ENCODE data around the gene KAZALD1.

Gene KAZALD1

GRCh38 chr10:101047961-101048892 is 13.6 kb upstream of the KAZALD1 start:
- no peak for DNase-seq (ENCODE audit: low read depth)

- DNase-seq (ENCODE audit: low read depth) = peak; percentile 59
Measured at GRCh38 chr10:101050208-101051069, 11.3 kb upstream of the KAZALD1 start.

GRCh38 chr10:101052285-101052684 is 9.5 kb upstream of the KAZALD1 start:
- no peak for DNase-seq (ENCODE audit: low read depth)

GRCh38 chr10:101053516-101053915 is 8.3 kb upstream of the KAZALD1 start:
- DNase-seq (ENCODE audit: low read depth) = no peak

- no peak for DNase-seq (ENCODE audit: low read depth)
Measured at GRCh38 chr10:101054351-101054750, 7.4 kb upstream of the KAZALD1 start.

GRCh38 chr10:101054876-101055275 is 6.9 kb upstream of the KAZALD1 start:
- DNase-seq (ENCODE audit: low read depth) = no peak

GRCh38 chr10:101055411-101055810 is 6.4 kb upstream of the KAZALD1 start:
- DNase-seq (ENCODE audit: low read depth) = no peak

- DNase-seq (ENCODE audit: low read depth) = no peak
Measured at GRCh38 chr10:101056365-101057151, 5.2 kb upstream of the KAZALD1 start.

- peak; percentile 81 for DNase-seq (ENCODE audit: low read depth)
Measured at GRCh38 chr10:101060036-101060950, 1.5 kb upstream of the KAZALD1 start.

GRCh38 chr10:101060951-101061623 is 702 bp upstream of the KAZALD1 start:
- peak; percentile 83 for DNase-seq (ENCODE audit: low read depth)

- no peak for DNase-seq (ENCODE audit: low read depth)
Measured at GRCh38 chr10:101062232-101063049, 652 bp downstream of the KAZALD1 start.

GRCh38 chr10:101063050-101063525 is 1.3 kb downstream of the KAZALD1 start:
- no peak for DNase-seq (ENCODE audit: low read depth)

GRCh38 chr10:101063548-101064414 is 2.0 kb downstream of the KAZALD1 start:
- DNase-seq (ENCODE audit: low read depth) = no peak

- no peak for DNase-seq (ENCODE audit: low read depth)
Measured at GRCh38 chr10:101064415-101065030, 2.7 kb downstream of the KAZALD1 start.

GRCh38 chr10:101065481-101066145 is 3.8 kb downstream of the KAZALD1 start:
- no peak for DNase-seq (ENCODE audit: low read depth)

- no peak for DNase-seq (ENCODE audit: low read depth)
Measured at GRCh38 chr10:101066146-101066895, 4.5 kb downstream of the KAZALD1 start.

All from stimulated activated CD4-positive, alpha-beta T cell treated with anti-CD3 and anti-CD28 coated beads, Interleukin-2, amount 100 ng/mL, for 4 hours (primary cell).